Superior temporal gyrus (tissue), 1 donor: ENCODE measurements around the gene SLC25A1.

Source experiments
- DNase-seq: peaks from one replicate; pipeline ENCODE4 v3.0.0-alpha.2; 2016; ENCODE audit errors: extremely low spot score

The SLC25A1 gene

DNA sequence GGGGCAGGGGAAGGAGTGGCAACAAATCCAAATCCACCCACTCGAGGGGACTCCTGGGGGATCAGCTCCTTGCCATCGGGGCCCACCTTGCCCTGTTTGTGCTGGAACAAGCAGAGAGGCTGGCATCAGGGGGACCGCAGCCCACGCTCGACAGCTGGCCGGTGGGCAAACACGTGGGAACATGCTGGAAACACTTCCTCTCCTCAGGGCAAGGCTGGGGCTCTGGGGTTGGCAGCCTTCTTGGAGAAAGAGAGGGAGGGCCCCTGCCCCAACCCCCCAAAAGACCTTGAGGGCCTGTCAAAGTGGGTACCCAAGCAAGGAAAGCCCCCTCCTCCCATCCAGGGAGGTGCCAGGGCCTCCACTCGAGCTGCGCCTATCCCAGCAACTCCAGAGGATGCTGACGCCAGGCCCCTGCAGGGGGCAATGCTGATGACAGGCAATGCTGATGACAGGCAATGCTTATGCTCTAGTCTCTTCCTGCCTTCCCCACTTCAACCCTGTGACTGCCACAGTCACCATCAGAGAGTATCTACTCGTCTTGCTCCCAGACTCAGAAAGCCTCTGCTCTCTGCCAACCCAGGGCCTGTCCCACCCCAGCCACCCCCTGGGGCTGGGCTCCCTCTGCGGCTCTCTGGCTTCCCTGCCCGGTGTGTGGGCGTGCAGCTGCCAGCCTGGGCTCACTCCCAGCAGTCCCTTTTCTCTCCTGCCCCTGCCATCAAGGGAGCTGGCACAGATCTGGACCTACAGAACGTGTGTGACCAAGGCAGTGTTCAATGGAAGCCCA lies 40.1 kb downstream of the SLC25A1 start:
- DNase-seq, result no peak

DNA sequence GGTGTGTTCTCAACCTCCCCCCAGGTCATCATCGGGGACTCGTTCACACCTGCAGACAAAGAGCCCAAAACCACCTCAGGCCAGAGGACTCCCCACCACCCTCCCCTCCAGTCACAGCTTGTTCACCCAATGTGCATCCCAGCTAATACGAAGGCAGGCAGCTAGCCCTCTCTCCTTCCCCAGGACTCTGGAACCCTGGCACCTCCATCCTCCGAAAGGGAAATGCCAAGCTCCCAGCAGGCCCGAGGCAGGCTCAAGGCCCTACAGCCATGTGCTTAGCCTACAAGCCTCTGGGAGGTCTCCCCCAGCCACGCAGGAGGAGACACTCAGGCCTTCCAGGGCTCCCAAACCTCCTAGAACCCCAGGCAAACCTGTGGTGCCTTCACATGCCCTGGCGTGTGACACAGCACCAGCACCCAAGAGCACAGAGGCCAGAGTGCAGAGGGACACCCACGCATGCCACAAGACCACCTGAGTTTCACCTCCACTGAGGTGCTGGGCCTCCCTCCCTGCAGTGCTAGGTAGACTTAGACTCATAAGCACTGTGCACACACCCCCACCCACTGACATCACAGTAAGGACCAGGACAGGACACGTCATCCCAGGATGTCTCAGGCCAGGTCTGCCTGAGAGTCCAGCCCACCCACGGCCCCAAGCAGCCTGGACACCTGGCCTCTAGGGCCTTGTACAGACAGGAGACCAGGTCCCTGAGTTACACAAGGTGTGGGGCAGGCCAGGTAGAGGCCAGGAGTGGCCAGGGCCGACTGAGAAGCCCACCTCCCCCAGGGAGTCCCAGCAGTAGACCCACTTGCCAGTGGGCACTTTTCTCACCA lies 40.9 kb downstream of the SLC25A1 start:
- no peak for DNase-seq

DNA sequence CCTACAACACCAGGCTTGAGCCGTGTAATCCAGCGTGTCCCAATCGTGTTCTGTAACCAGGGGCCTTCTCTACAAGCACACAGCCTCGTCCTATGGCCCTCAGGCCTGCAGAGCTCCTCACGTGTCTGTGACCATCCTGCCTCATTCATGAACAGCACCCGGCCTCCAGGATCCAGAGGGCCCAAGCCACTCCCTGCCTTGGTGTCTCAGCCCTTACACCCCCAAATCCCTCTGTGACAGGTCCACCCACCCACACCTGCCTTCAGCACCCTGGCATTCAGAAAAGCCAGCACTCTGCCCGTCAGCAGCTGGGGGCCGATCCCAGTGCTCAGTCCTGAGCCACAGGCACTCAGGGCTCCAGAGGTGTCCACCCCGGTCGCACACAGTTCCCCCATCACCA lies 41.6 kb downstream of the SLC25A1 start:
- no peak for DNase-seq

DNA sequence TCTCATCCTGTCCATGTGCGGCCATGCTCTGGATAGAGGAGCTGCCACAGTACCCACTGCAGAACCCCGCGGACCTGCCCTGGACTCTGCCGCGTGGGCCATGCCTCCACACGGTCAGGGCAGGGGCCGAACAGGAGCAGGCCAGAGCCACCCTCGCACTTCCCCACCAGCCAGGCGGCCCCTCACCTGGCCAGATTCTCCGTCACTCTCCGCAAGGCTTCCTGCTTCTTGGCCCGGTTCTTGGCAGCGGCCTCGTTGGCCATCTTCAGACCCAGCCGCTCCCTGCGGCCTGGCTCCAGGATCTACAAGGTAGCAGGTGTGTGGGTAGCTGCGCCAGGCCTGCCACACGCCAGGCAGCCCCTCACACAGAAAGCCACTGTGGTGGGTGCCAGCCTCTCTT lies 43.7 kb downstream of the SLC25A1 start:
- DNase-seq, result no peak

DNA sequence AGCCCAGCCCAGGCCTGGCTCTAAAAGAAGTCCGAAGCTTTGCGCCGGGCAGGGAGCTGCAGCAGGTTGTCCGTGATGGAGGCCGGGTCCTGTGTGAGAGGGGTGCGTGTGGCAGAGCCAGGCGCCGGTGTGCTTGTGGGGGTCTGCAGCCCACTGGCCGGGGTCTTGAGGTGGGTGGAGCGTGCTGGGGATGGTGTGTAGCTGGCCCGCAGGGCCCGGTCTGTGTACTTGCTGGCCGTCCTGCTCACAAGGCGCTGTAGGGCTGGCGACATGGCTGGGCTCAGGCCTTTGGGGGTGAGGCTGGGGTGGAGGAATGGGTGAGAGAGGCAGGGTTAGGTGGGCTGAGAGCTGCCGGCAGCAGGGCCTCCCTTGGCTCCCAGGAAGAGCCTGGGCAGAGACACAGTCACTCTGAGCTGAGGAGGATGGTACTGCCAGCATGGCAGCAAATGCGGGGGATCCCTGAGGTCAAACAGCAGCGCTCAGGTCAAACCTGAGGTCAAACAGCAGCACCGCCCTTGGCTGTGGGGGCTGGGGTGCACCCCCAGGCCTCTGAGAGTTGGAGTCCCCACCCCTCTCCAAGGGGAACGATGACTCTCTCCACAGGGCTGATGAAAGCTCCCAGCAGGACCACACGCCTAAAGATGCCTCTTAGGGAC lies 44.2 kb downstream of the SLC25A1 start:
- no peak for DNase-seq

DNA sequence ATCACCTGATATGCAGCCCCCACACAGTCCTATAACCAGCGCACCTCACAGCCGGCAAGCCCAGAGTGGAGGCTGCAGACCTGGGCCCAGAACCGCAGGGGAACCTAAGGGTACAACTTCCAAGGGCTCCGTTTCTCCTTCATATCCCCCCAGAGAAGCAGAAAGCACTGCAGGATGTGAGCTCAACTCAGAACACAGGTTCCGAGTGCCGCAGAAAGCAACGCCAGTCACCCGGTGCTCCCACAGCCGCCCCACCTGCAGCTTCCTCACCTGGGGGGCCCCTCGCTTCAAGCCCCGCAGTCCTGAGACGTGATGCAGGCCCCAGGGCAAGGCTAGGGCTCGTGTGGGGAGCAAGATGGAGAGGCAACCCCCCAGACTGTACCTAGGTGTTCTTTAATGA lies 45.0 kb downstream of the SLC25A1 start:
- no peak for DNase-seq

DNA sequence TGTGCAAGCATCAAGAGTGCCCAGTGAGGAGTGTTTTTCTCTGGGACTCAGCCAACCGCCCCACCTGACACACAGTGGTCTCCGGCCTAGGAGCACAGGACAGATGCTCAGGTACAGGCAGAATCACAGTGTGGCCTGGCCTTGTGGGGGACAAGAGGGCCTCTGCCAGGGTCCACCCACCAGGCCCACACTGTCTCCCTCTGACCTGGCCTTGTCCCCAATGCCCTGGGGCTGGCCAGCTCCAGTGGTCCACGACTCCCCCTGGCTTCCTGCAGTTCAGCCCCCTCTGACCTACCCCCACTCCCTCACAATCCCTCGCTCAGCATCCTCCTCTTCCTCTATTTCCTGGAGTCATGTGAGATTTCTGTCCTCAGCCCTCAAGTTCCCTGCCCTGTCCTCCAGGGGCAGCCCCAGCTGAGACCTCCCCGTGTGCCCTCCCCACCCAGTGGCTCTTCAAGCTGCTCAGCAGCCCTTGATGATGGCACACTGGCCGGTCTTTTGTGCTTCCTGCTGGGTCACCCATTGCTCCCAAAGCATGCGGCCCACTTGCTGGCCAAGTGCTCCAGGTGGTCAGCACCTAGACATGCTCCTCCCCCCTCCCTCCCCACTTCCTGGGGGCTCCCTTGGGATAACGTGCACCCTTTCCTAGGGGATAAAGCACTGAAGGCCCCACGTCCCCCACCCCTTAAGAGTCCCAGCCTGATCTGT lies 45.7 kb downstream of the SLC25A1 start:
- DNase-seq, result no peak

DNA sequence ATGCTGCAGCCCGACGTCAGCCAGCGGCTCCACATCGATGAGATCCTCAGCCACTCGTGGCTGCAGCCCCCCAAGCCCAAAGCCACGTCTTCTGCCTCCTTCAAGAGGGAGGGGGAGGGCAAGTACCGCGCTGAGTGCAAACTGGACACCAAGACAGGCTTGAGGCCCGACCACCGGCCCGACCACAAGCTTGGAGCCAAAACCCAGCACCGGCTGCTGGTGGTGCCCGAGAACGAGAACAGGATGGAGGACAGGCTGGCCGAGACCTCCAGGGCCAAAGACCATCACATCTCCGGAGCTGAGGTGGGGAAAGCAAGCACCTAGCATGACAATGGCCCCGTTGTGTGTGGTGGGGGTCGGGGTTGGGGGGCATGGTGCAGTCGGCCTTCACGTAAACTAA lies 46.4 kb downstream of the SLC25A1 start:
- no peak for DNase-seq

DNA sequence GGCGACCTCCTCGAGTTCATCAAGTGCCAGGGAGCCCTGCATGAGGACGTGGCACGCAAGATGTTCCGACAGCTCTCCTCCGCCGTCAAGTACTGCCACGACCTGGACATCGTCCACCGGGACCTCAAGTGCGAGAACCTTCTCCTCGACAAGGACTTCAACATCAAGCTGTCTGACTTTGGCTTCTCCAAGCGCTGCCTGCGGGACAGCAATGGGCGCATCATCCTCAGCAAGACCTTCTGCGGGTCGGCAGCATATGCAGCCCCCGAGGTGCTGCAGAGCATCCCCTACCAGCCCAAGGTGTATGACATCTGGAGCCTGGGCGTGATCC lies 46.9 kb downstream of the SLC25A1 start:
- DNase-seq, result no peak

DNA sequence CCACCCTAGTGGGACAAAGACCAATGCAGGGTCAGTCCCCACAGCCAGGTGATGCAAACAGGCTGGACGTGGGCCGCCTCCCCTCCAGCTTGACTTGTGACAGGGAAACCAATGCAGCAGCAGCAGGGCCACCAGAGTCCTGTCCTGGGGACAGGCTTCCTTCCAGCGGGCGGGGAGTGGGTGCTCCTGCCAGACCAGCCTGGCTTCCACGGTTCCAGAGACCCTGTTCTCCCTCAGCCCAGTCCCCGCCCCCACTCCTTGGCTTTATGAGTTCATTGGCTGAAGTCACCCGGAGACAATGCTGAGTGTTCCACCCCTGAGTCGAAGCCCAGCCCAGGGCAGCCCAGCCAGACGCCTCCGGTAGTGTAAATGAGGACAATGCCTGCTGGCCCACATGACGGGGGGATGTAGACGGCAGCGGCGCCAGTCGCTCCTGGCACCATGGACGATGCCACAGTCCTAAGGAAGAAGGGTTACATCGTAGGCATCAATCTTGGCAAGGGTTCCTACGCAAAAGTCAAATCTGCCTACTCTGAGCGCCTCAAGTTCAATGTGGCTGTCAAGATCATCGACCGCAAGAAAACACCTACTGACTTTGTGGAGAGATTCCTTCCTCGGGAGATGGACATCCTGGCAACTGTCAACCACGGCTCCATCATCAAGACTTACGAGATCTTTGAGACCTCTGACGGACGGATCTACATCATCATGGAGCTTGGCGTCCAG lies 47.4 kb downstream of the SLC25A1 start, which contains the start of gene TSSK2:
TSSK2 (plus strand) TSS at position 350 of the 726 bp plus-strand sequence; CDS start at position 442, 92 bp downstream.
- no peak for DNase-seq

DNA sequence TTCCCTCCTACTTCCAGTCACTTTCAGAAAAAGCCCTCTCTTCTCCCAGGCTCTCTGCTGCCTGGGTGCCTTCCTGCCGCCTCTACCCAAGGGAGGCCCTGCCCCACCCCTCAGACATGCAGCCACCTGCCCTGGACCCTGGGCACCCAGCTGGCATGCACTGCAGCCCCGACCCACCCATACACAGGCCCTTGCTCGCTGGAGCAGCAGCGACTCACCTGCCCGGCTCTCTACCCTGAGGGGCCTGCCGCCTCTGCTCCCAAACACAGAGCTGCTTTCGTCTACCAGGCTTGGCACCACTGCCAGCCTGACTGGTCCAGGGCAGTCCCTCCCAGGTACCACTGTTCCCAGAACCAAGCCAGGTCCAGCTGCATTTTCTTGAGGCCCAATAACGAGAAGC lies 48.7 kb downstream of the SLC25A1 start:
- DNase-seq, result no peak

DNA sequence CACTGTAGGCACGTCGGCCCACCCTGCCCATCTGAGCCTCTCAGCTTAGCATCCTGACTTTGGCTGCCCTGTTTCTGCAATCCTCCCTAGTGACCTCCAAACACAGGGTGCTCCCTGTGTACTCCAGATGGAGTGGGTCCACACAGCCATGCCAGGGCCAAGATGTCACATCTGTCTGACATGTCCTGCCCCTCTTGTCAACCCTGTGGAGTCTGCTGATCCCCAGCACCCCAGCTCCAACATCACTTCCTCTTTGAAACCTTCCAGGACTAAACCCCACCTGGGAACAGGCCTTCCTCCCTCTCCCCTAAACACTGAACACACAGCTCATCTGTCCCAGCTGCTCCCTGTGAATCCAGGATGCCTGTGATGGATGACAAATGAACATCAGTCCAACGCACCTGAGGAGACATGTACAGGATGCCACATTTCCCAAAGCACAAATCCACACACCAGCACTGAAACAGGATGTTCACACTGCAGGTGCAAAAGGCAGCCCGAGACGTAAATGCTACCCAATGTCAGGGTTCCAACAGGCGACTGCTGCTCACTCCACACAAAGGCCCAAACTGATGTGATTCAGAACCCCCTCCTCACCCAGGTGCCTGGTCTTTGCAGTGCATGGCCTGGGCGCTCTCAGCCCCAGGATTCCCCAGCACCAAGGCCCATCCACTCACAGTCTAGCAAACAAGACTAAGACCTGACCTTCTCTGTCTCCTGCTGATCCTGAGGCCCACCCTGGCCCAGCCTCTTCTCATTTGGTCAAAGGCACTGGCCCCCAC lies 49.4 kb downstream of the SLC25A1 start:
- no peak for DNase-seq

DNA sequence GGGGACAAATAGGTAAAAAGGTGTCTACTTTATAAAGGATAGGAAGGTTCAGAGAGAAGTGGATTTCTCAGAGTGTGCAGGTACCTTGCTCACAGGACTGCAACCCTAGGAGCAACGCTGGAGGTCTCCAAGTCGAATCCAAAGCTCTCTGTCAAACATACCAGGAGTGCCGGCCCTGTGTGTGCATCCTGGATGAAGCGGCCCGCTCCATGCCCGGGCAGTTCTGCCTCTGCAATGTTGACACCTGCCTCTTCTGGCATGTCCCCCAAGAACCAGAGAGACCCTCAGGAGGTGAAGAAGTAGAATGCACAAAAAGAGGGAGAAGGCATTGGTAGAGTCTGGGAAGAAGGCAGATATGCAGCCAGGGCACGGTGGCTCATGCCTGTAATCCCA lies 50.5 kb downstream of the SLC25A1 start:
- no peak for DNase-seq

DNA sequence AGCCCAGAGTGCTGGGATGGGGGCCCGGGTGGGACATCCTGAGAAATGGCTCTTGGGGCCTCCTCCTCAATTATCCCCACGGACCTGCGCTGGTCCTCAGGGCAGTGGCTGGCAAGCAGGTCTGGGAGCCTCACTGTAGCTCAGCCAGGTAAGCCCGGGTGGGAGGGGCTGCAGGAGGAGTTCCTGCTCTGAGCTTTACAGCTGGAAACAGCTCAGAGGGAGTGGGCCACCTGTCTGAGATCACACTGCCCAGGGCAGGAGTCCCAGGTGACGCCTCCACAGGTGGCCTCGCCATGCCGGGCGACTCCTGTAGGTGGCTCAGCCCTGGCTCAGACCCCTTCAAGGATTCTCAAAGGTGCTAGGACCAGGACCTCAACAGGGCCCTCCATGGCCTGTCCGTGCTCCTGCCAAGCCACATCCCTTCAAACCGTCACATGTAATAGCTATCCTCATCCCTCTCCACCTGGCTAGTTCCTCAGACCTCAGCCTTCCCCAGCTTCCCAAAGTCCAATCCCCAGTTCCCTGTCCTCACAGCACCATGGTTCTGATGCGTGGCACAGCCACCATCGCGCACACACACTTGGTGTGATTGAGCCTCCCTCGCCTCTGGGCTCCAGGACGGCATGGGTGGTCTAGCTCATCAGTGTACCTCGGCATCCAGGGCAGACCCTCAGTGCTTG lies 51.1 kb downstream of the SLC25A1 start:
- DNase-seq, result no peak

DNA sequence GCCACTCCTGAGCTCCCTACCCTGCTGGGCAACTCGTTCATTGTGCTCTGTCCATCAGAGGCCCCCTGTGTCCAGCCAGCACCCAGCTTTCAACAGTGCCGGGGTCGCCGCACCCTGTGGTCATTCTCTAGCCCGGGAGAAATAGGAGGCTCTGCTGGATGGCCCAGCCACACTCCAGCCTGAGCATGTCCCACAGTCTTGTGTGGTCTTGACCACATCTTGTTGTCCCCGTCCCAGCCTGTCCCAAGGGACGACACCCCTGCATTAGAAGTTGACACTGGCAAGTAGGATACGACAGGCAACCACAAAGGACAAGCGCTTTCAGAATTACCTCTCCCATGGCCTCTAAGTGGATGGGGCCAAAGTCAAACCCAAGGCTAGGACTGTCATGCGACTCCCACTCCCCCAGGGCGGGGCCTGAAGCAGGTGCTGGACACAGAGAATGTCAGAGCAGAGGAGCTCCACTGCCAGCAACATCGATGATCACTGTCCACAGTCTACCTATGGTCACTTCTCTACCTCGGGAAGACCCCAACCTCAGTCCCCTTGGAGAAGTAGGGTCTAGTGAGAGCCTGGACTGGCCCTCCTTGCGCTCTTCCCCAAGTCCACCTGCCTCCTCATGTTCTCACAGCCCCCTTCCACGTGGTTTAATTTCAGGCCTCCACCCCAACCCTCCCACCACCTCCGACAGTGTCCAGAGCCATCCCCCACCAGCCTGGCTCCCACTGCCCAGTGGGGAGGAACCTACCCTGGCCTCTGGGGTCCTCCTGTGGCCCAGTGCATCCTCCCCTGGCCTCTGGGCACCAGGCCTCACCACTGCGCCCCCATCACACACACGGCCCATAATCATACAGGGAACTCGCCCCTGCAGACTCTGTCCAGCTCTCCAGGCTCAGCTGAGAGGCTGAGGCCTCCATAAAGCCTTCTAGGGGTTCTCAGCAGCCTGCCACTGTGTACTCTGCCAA lies 51.9 kb downstream of the SLC25A1 start:
- DNase-seq, result no peak
